ENCODE measurements around the gene NTSR2. TPM values are rescaled to one million over a fixed set of nuclear protein-coding genes. Genes with fewer than 3 reads are reported as not detected.

The NTSR2 gene
- total RNA-seq, 2 experiments from 2014 or later: not detected

GRCh38 chr2:11613297-11613696 lies 56.7 kb downstream of the NTSR2 start:
- H3K4me3 Mint-ChIP-seq: no peak overlapping the region
- H3K36me3 Mint-ChIP-seq: no peaks in the 10 kb centered on the region
- no peak overlapping the region for H3K27ac Mint-ChIP-seq
- H3K9me3 Mint-ChIP-seq: no peaks in the 10 kb centered on the region
- POLR2A ChIA-PET: no interaction called here
- H3K27me3 Mint-ChIP-seq: peaks cover 3% of the 10 kb centered on the region
- no peaks in the 10 kb centered on the region for H3K4me1 Mint-ChIP-seq
- DNase-seq (no peak), ATAC-seq (ENCODE audit: low read depth) (no peak)

GRCh38 chr2:11612553-11613215 lies 57.3 kb downstream of the NTSR2 start:
- POLR2A ChIA-PET: no interaction called here
- no peaks in the 10 kb centered on the region for H3K36me3 Mint-ChIP-seq
- ATAC-seq (ENCODE audit: low read depth) (no peak), DNase-seq (no peak)
- no peaks in the 10 kb centered on the region for H3K4me1 Mint-ChIP-seq
- no peaks in the 10 kb centered on the region for H3K9me3 Mint-ChIP-seq
- no peak overlapping the region for H3K27ac Mint-ChIP-seq
- H3K27me3 Mint-ChIP-seq: peaks cover 3% of the 10 kb centered on the region
- H3K4me3 Mint-ChIP-seq: no peak overlapping the region

- no peaks in the 10 kb centered on the region for H3K9me3 Mint-ChIP-seq
- no peak for ATAC-seq (ENCODE audit: low read depth)
Observed at GRCh38 chr2:11611251-11611650, 58.7 kb downstream of the NTSR2 start.

GRCh38 chr2:11610624-11611242 lies 59.3 kb downstream of the NTSR2 start:
- no peak for ATAC-seq (ENCODE audit: low read depth)
- Mint-ChIP-seq H3K4me3 (no peak overlapping the region), H3K36me3 (no peaks in the 10 kb centered on the region), H3K27ac (no peak overlapping the region), H3K27me3 (peaks cover 3% of the 10 kb centered on the region), H3K9me3 (no peaks in the 10 kb centered on the region), H3K4me1 (no peaks in the 10 kb centered on the region)
- DNase-seq: no peak
- POLR2A ChIA-PET: no interaction called here

More at GRCh38 chr2:11611251-11611650, 58.7 kb downstream of the NTSR2 start:
- H3K4me1 Mint-ChIP-seq: no peaks in the 10 kb centered on the region
- no peak overlapping the region for H3K27ac Mint-ChIP-seq
- POLR2A ChIA-PET: no interaction called here
- H3K36me3 Mint-ChIP-seq: no peaks in the 10 kb centered on the region
- peaks cover 3% of the 10 kb centered on the region for H3K27me3 Mint-ChIP-seq
- no peak for DNase-seq
- no peak overlapping the region for H3K4me3 Mint-ChIP-seq

Other genes starting within 250 kb of the NTSR2 start
- 1 to 10 TPM; 8.5 to 9.8 TPM for gene E2F6, start 204.0 kb downstream of the NTSR2 start, total RNA-seq
- gene GREB1, start 136.2 kb downstream of the NTSR2 start, total RNA-seq: under 1 TPM; 0.28 to 0.54 TPM
- gene LPIN1, start 76.4 kb upstream of the NTSR2 start, total RNA-seq: 10 to 100 TPM; 70.9 to 71.7 TPM